Measurements from ENCODE around the gene CD22.
"Not testable (repeated sequence)": the region's sequence is repeated elsewhere in the genome, so short reads cannot be mapped to it uniquely, and the experiment has no call there.

Gene CD22

GRCh38 chr19:35365303-35365702 lies 36.3 kb downstream of the CD22 start:
- no peak overlapping the region for H3K27ac ChIP-seq

DNA sequence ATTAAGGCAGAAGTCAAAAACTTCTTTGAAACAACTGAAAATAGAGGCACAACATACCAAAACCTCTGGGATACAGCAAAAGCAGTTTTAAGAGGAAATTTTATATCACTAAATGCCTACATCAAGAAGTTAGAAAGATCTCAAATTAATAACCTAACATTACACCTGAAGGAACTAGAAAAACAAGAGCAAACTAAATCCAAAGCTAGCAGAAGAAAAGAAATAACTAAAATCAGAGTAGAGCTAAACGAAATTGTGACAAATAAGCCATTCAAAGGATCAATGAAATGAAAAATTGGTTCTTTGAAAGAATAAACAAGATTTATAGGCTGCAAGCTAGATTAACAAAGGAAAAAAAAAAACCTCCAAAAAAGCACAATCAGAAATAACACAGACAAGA lies 39.4 kb downstream of the CD22 start:
- no peak overlapping the region for H3K27ac ChIP-seq
- TF ChIP-seq ZFX (IDR thresholded peaks at IDR 0.05) = no peak
- no peak for TF ChIP-seq CTCF (conservative IDR thresholded peaks at IDR 0.05)

More at GRCh38 chr19:35365303-35365702, 36.3 kb downstream of the CD22 start:
- no peak for TF ChIP-seq CTCF (conservative IDR thresholded peaks at IDR 0.05)
- TF ChIP-seq ZFX (IDR thresholded peaks at IDR 0.05) = no peak

DNA sequence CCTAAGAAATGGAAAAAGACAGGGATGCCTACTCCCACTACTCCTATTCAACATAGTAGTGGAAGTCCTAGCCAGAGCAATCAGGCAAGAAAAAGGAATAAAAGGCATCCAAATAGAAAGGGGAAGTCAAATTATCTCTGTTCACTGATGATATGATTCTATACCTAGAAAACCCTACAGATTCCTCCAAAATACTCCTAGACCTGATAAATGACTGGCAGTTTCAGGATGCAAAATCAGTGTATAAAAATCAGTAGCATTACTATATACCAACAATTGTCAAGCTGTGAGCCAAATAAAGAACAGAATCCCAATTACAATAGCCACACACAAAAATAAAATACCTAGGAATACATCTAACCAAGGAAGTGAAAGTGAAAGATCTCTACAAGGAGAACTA lies 40.5 kb downstream of the CD22 start:
- no peak overlapping the region for H3K27ac ChIP-seq
- TF ChIP-seq CTCF (conservative IDR thresholded peaks at IDR 0.05) (no peak), ZFX (IDR thresholded peaks at IDR 0.05) (no peak)

GRCh38 chr19:35370722-35371121 lies 41.7 kb downstream of the CD22 start, which contains the start of gene GPR42:
Gene GPR42 (plus strand): TSS chr19:35371068. CDS start chr19:35371360, 292 bp downstream.
- no peak for TF ChIP-seq ZFX (IDR thresholded peaks at IDR 0.05)
- no peak for TF ChIP-seq CTCF (conservative IDR thresholded peaks at IDR 0.05)
- H3K27ac ChIP-seq = no peak within 1 kb of the TSS

GRCh38 chr19:35373492-35373891 lies 44.5 kb downstream of the CD22 start:
- no peak overlapping the region for H3K27ac ChIP-seq
- TF ChIP-seq CTCF (conservative IDR thresholded peaks at IDR 0.05) (no peak), ZFX (IDR thresholded peaks at IDR 0.05) (no peak)

- not testable (repeated sequence) for H3K27ac ChIP-seq
Measured at GRCh38 chr19:35374031-35374430, 45.0 kb downstream of the CD22 start.

GRCh38 chr19:35375505-35376307 lies 46.7 kb downstream of the CD22 start:
- H3K27ac ChIP-seq = no peak overlapping the region
- TF ChIP-seq CTCF (conservative IDR thresholded peaks at IDR 0.05) (no peak), ZFX (IDR thresholded peaks at IDR 0.05) (no peak)

GRCh38 chr19:35377656-35378055 lies 48.7 kb downstream of the CD22 start:
- H3K27ac ChIP-seq = no peak overlapping the region
- TF ChIP-seq CTCF (conservative IDR thresholded peaks at IDR 0.05) (no peak), ZFX (IDR thresholded peaks at IDR 0.05) (no peak)

Measured in C4-2B (cell line).